Panc1 (cell line): Measurements from ENCODE around the gene PKD1L1. TPM values are rescaled to one million over a fixed set of nuclear protein-coding genes. Genes with fewer than 3 reads are reported as not detected.

ENCODE experiments used
- ATAC-seq: fragments of 200-7000 bp; cut with Tn5 transposase; 2 replicates; pipeline ENCODE4 v1.9.1; 2020; ENCODE audit warnings: mild to moderate bottlenecking, moderate library complexity
- BruUV-seq: library from RNA; stranded (reverse); fragments of 400-500 nt; replicated peaks from 2 replicates; lab custom pipeline; 2021; lab: Mats Ljungman, UMichigan
- CTCF ChIA-PET: fragments of 300-600 bp; sonication (Branson Sonifier 250); formaldehyde crosslinking; loops from one replicate; lab custom pipeline; 2022; ENCODE audit warnings: antibody characterized with exemption; lab: Charles Lee
- POLR2A ChIA-PET: fragments of 300-600 bp; sonication (Branson Sonifier 250); formaldehyde crosslinking; loops from one replicate; lab custom pipeline; 2022; ENCODE audit warnings: antibody characterized with exemption; lab: Charles Lee
- DNase-seq: peaks from one replicate; pipeline ENCODE4 v3.0.0-alpha.2; 2010; ENCODE audit warnings: low read depth, low spot score
- H3K27ac ChIP-seq: 2 replicates; pipeline ENCODE4 v1.5.1; 2011; ENCODE audit warnings: mild to moderate bottlenecking, low read length, inconsistent platforms
- H3K27me3 ChIP-seq: fragments of 200-500 bp; sonication (Bioruptor generic); 2 replicates; pipeline ENCODE4 v1.6.0; 2014; ENCODE audit warnings: low read length, inconsistent platforms; ENCODE audit not compliant: control insufficient read depth, insufficient read depth
- H3K36me3 ChIP-seq: fragments of 200-500 bp; sonication (Bioruptor generic); 2 replicates; pipeline ENCODE4 v1.5.1; 2014; ENCODE audit warnings: inconsistent platforms, mild to moderate bottlenecking, low read length, moderate library complexity; ENCODE audit not compliant: control insufficient read depth, insufficient read depth
- H3K4me1 ChIP-seq: 2 replicates; pipeline ENCODE4 v1.5.1; 2011; ENCODE audit warnings: inconsistent platforms, mild to moderate bottlenecking, low read length, moderate library complexity; ENCODE audit not compliant: control insufficient read depth, insufficient read depth
- H3K4me3 ChIP-seq, 2 experiments: 2 replicates each; pipeline ENCODE4 v1.5.1; 2011 to 2012; ENCODE audit warnings: low read depth in 2 of 2, low read length in 2 of 2, mild to moderate bottlenecking in 2 of 2, inconsistent platforms in 1 of 2, moderate library complexity in 1 of 2
- H3K9me3 ChIP-seq: fragments of 200-500 bp; sonication (Bioruptor generic); 2 replicates; pipeline ENCODE4 v1.5.1; 2014; ENCODE audit warnings: low read depth, mild to moderate bottlenecking, inconsistent platforms, low read length, moderate library complexity; ENCODE audit not compliant: control insufficient read depth, insufficient read depth
- POLR2AphosphoS5 ChIP-seq: IDR thresholded peaks from 2 replicates; pipeline ENCODE4 v1.6.1; 2012; ENCODE audit warnings: mild to moderate bottlenecking, low read depth, low read length, moderate library complexity
- SIN3A ChIP-seq: IDR thresholded peaks from 2 replicates; pipeline ENCODE4 v1.6.1; 2012; ENCODE audit warnings: low read depth, mild to moderate bottlenecking, low read length, moderate library complexity, borderline replicate concordance; ENCODE audit not compliant: insufficient read depth
- TCF7L2 ChIP-seq: IDR thresholded peaks from 2 replicates; pipeline ENCODE4 v1.6.1; 2011; ENCODE audit warnings: mild to moderate bottlenecking, low read depth, low read length, inconsistent platforms
- in situ Hi-C: cut with HindIII; loops from 2 replicates; pipeline ENCODE4 v1.10.0; 2016; ENCODE audit warnings: low sequenced_read_pairs, low pct_unique_long_range_greater_than_20kb
- intact Hi-C: fragments of 100-400 bp; cut with micrococcal nuclease; formaldehyde crosslinking; loops from one replicate; pipeline ENCODE4 v1.10.0; 2022; ENCODE audit not compliant: unreplicated experiment
- total RNA-seq: library from RNA; stranded (reverse); gene quantifications from one replicate; pipeline ENCODE4 v1.2.1, GENCODE V29; 2021; ENCODE audit not compliant: unreplicated experiment
- TF ChIP-seq, protein P1 (sequence below): fragments of 450-650 bp; IDR thresholded peaks from 2 replicates; pipeline ENCODE4 v1.5.1; 2017; ENCODE audit warnings: mild to moderate bottlenecking
- TF ChIP-seq, protein P2 (sequence below), 2 experiments: IDR thresholded peaks; 2 replicates each; pipeline ENCODE4 v1.6.1; 2011 to 2012; ENCODE audit warnings: low read depth in 2 of 2, control low read depth in 1 of 2, low read length in 1 of 2, mild to moderate bottlenecking in 1 of 2, moderate library complexity in 1 of 2; ENCODE audit not compliant: insufficient read depth in 1 of 2

PKD1L1 gene
- total RNA-seq, 1 experiment from 2014 or later = 2.2 TPM

GRCh38 chr7:47772492-47772891 lies 175.8 kb downstream of the PKD1L1 start:
- Histone ChIP-seq H3K9me3 (peaks cover 9% of the 10 kb centered on the region; the same call in 1 of the 2 replicates), H3K27me3 (no peaks in the 10 kb centered on the region), H3K4me1 (peaks cover 22% of the 10 kb centered on the region), H3K36me3 (no peaks in the 10 kb centered on the region), H3K4me3 (no peak overlapping the region), H3K27ac (peak overlapping the region; percentile 100)
- TF ChIP-seq, protein P1, sequence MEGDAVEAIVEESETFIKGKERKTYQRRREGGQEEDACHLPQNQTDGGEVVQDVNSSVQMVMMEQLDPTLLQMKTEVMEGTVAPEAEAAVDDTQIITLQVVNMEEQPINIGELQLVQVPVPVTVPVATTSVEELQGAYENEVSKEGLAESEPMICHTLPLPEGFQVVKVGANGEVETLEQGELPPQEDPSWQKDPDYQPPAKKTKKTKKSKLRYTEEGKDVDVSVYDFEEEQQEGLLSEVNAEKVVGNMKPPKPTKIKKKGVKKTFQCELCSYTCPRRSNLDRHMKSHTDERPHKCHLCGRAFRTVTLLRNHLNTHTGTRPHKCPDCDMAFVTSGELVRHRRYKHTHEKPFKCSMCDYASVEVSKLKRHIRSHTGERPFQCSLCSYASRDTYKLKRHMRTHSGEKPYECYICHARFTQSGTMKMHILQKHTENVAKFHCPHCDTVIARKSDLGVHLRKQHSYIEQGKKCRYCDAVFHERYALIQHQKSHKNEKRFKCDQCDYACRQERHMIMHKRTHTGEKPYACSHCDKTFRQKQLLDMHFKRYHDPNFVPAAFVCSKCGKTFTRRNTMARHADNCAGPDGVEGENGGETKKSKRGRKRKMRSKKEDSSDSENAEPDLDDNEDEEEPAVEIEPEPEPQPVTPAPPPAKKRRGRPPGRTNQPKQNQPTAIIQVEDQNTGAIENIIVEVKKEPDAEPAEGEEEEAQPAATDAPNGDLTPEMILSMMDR = no peak
- TF ChIP-seq SIN3A (no peak), TCF7L2 (no peak), POLR2AphosphoS5 (no peak)
- TF ChIP-seq, protein P2, sequence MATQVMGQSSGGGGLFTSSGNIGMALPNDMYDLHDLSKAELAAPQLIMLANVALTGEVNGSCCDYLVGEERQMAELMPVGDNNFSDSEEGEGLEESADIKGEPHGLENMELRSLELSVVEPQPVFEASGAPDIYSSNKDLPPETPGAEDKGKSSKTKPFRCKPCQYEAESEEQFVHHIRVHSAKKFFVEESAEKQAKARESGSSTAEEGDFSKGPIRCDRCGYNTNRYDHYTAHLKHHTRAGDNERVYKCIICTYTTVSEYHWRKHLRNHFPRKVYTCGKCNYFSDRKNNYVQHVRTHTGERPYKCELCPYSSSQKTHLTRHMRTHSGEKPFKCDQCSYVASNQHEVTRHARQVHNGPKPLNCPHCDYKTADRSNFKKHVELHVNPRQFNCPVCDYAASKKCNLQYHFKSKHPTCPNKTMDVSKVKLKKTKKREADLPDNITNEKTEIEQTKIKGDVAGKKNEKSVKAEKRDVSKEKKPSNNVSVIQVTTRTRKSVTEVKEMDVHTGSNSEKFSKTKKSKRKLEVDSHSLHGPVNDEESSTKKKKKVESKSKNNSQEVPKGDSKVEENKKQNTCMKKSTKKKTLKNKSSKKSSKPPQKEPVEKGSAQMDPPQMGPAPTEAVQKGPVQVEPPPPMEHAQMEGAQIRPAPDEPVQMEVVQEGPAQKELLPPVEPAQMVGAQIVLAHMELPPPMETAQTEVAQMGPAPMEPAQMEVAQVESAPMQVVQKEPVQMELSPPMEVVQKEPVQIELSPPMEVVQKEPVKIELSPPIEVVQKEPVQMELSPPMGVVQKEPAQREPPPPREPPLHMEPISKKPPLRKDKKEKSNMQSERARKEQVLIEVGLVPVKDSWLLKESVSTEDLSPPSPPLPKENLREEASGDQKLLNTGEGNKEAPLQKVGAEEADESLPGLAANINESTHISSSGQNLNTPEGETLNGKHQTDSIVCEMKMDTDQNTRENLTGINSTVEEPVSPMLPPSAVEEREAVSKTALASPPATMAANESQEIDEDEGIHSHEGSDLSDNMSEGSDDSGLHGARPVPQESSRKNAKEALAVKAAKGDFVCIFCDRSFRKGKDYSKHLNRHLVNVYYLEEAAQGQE (IDR thresholded peaks at IDR 0.05; ENCODE audit: insufficient read depth in 1 of 2, low read depth in 2 of 2, low read length in 1 of 2) = no peak
- in situ Hi-C loops (no loop called here), intact Hi-C loops (no loop called here)
- ChIA-PET CTCF (no interaction called here), POLR2A (interaction anchor here (0.8 to 1.1 kb wide), 2 partner anchors 10 to 11 kb away, joined by 3 read pairs; no protein-coding TSS in a partner anchor)
- ATAC-seq (no peak), DNase-seq (no peak)
- no TSS peak for BruUV-seq

- ChIA-PET CTCF (no interaction called here), POLR2A (interaction anchor here (0.8 to 1.1 kb wide), 2 partner anchors 9 to 12 kb away, joined by 3 read pairs; no protein-coding TSS in a partner anchor)
- no peak for DNase-seq
Measured at GRCh38 chr7:47771990-47772360, 176.3 kb downstream of the PKD1L1 start.

More at GRCh38 chr7:47771990-47772360, 176.3 kb downstream of the PKD1L1 start:
- Histone ChIP-seq H3K9me3 (peaks cover 9% of the 10 kb centered on the region; the same call in 1 of the 2 replicates), H3K36me3 (no peaks in the 10 kb centered on the region), H3K4me3 (no peak overlapping the region), H3K4me1 (peaks cover 22% of the 10 kb centered on the region), H3K27ac (peak overlapping the region; percentile 100), H3K27me3 (no peaks in the 10 kb centered on the region)
- intact Hi-C loops (no loop called here), in situ Hi-C loops (no loop called here)
- no peak for TF ChIP-seq POLR2AphosphoS5
- TF ChIP-seq, protein P1 = no peak
- TF ChIP-seq, protein P2 (IDR thresholded peaks at IDR 0.05; ENCODE audit: insufficient read depth in 1 of 2, low read depth in 2 of 2, low read length in 1 of 2) = no peak
- TF ChIP-seq TCF7L2 = no peak
- no peak for TF ChIP-seq SIN3A
- no TSS peak for BruUV-seq
- ATAC-seq = peak; percentile 63
